ENCODE results near the gene SCAF8. TPM values are rescaled to one million over a fixed set of nuclear protein-coding genes. Genes with fewer than 3 reads are reported as not detected.
"Not testable (repeated sequence)": the region's sequence is repeated elsewhere in the genome, so short reads cannot be mapped to it uniquely, and the experiment has no call there.

SCAF8 gene
- total RNA-seq, 2 donors from 2014 or later: 44.4 to 46.9 TPM

GRCh38 chr6:154715446-154715845, 17.8 kb upstream of the SCAF8 start:
- peaks cover 0 to 16% of the 10 kb centered on the region in 2 donors for H3K9me3 ChIP-seq
- no peak for DNase-seq (ENCODE audit: low spot score)
- no peak overlapping the region for H3K4me3 ChIP-seq
- H3K27ac ChIP-seq: no peak overlapping the region
- no peaks in the 10 kb centered on the region for H3K27me3 ChIP-seq
- no peaks in the 10 kb centered on the region for H3K4me1 ChIP-seq
- no peaks in the 10 kb centered on the region for H3K36me3 ChIP-seq
- TF ChIP-seq, protein P1, sequence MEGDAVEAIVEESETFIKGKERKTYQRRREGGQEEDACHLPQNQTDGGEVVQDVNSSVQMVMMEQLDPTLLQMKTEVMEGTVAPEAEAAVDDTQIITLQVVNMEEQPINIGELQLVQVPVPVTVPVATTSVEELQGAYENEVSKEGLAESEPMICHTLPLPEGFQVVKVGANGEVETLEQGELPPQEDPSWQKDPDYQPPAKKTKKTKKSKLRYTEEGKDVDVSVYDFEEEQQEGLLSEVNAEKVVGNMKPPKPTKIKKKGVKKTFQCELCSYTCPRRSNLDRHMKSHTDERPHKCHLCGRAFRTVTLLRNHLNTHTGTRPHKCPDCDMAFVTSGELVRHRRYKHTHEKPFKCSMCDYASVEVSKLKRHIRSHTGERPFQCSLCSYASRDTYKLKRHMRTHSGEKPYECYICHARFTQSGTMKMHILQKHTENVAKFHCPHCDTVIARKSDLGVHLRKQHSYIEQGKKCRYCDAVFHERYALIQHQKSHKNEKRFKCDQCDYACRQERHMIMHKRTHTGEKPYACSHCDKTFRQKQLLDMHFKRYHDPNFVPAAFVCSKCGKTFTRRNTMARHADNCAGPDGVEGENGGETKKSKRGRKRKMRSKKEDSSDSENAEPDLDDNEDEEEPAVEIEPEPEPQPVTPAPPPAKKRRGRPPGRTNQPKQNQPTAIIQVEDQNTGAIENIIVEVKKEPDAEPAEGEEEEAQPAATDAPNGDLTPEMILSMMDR (IDR thresholded peaks at IDR 0.05): no peak

DNA sequence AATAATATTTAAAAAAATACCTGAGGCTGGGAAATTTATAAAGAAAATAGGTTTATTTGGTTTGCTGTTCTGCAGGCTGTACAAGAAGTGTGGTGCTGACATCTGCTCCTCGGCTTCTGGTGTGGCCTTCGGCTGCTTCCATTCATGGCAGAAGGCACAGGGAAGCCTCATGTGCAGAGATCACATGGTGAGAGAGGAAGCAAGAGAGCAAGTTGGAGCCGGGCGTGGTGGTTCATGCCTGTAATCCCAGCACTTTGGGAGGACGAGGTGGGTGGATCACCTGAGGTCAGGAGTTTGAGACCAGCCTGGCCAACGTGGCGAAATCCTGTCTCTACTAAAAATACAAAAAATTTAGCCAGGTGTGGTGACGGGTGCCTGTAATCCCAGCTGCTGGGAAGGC, 16.9 kb upstream of the SCAF8 start:
- not testable (repeated sequence) for H3K36me3 ChIP-seq; H3K27ac ChIP-seq; H3K4me1 ChIP-seq; DNase-seq (ENCODE audit: low spot score); H3K27me3 ChIP-seq; H3K4me3 ChIP-seq
- peaks cover 0 to 16% of the 10 kb centered on the region in 2 donors for H3K9me3 ChIP-seq

DNA sequence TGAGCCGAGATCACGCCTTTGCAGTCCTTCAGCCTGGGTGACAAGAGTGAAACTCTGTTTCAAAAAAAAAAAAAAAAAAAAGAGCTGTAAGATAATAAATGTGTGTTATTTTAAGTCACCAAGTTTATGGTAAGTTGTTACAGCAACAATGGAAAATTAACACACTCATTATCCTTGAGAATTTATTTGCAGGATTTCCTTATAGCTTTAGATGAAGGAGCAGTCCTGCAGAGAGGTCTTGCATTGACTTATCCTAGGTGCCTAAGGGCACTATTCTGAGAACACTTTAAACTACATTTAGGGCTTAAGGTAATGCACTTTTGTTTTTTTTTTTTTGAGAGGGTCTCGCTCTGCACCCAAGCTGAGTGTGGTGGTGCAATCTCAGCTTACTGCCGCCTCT, 13.8 kb upstream of the SCAF8 start:
- H3K9me3 ChIP-seq: peaks cover 0 to 16% of the 10 kb centered on the region in 2 donors
- no peak for DNase-seq (ENCODE audit: low spot score)
- H3K36me3 ChIP-seq: no peaks in the 10 kb centered on the region
- no peaks in the 10 kb centered on the region for H3K4me1 ChIP-seq
- TF ChIP-seq, protein P1 (IDR thresholded peaks at IDR 0.05): no peak
- no peak overlapping the region for H3K27ac ChIP-seq
- no peaks in the 10 kb centered on the region for H3K27me3 ChIP-seq
- no peak overlapping the region for H3K4me3 ChIP-seq

DNA sequence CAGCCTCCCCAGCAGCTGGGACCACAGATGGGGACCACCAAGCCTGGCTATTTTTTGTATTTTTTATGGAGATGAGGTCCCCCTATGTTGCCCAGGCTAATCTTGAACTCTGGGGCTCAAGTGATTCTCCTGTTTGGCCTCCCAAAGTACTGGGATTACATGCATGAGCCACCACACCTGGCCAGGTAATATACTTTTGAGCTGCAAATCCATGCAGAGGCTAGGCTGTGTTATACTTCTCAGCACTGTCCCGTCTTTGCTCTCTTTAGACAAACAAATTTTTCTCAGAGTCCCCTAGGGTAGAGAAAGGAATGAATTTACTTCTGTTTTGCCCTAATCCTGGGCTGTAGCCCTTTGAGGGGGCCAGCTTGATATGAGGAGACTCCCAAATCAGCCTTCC, 13.4 kb upstream of the SCAF8 start:
- peaks cover 0 to 16% of the 10 kb centered on the region in 2 donors for H3K9me3 ChIP-seq
- H3K36me3 ChIP-seq: no peaks in the 10 kb centered on the region
- no peak for DNase-seq (ENCODE audit: low spot score)
- H3K4me1 ChIP-seq: no peaks in the 10 kb centered on the region
- TF ChIP-seq, protein P1 (IDR thresholded peaks at IDR 0.05): no peak
- H3K27ac ChIP-seq: no peak overlapping the region
- no peaks in the 10 kb centered on the region for H3K27me3 ChIP-seq
- H3K4me3 ChIP-seq: no peak overlapping the region

GRCh38 chr6:154721460-154721859, 11.8 kb upstream of the SCAF8 start:
- H3K4me1 ChIP-seq: no peaks in the 10 kb centered on the region
- TF ChIP-seq, protein P1 (IDR thresholded peaks at IDR 0.05): no peak

GRCh38 chr6:154726887-154727286, 6.3 kb upstream of the SCAF8 start:
- peaks cover 0 to under 1% of the 10 kb centered on the region in 2 donors for H3K4me1 ChIP-seq
- no peaks in the 10 kb centered on the region for H3K9me3 ChIP-seq
- no peak overlapping the region for H3K4me3 ChIP-seq
- no peak overlapping the region for H3K27ac ChIP-seq
- TF ChIP-seq, protein P1 (IDR thresholded peaks at IDR 0.05): no peak
- no peaks in the 10 kb centered on the region for H3K27me3 ChIP-seq
- no peak for DNase-seq (ENCODE audit: low spot score)
- H3K36me3 ChIP-seq: no peaks in the 10 kb centered on the region

More at GRCh38 chr6:154721460-154721859, 11.8 kb upstream of the SCAF8 start:
- H3K27me3 ChIP-seq: no peaks in the 10 kb centered on the region
- no peak for DNase-seq (ENCODE audit: low spot score)
- no peak overlapping the region for H3K4me3 ChIP-seq
- peaks cover 0 to 16% of the 10 kb centered on the region in 2 donors for H3K9me3 ChIP-seq
- no peaks in the 10 kb centered on the region for H3K36me3 ChIP-seq
- no peak overlapping the region for H3K27ac ChIP-seq
